KOPT-K1 (cell line): ENCODE results near the gene SLC25A41.
"Not testable (repeated sequence)": the region's sequence is repeated elsewhere in the genome, so short reads cannot be mapped to it uniquely, and the experiment has no call there.

Experiments
- H3K27ac ChIP-seq: fragments of 200-600 bp; sonication (generic); 2 replicates; pipeline ENCODE4 v1.5.1; 2016; ENCODE audit warnings: antibody characterized with exemption, mild to moderate bottlenecking, low read depth, low read length; ENCODE audit not compliant: poor library complexity, severe bottlenecking
- H3K36me3 ChIP-seq: fragments of 200-600 bp; sonication (generic); 2 replicates; pipeline ENCODE4 v1.5.1; 2017; ENCODE audit warnings: antibody characterized with exemption, mild to moderate bottlenecking, low read length, moderate library complexity; ENCODE audit not compliant: insufficient read depth
- H3K9me3 ChIP-seq: fragments of 200-600 bp; sonication (generic); 2 replicates; pipeline ENCODE4 v1.5.1; 2017; ENCODE audit warnings: antibody characterized with exemption, low read length, mild to moderate bottlenecking; ENCODE audit not compliant: insufficient read depth, poor library complexity, severe bottlenecking

SLC25A41 gene

GRCh38 chr19:6451583-6452222 is 18.1 kb upstream of the SLC25A41 start:
- peaks cover 15% of the 10 kb centered on the region for H3K9me3 ChIP-seq
- peaks cover 37% of the 10 kb centered on the region for H3K36me3 ChIP-seq
- H3K27ac ChIP-seq, result no peak overlapping the region

GRCh38 chr19:6450166-6450565 is 16.6 kb upstream of the SLC25A41 start:
- Histone ChIP-seq H3K36me3 (peaks cover 25% of the 10 kb centered on the region), H3K27ac (no peak overlapping the region), H3K9me3 (peaks cover 15% of the 10 kb centered on the region)

GRCh38 chr19:6448045-6448444 is 14.5 kb upstream of the SLC25A41 start:
- no peak overlapping the region for H3K27ac ChIP-seq
- peaks cover 6% of the 10 kb centered on the region; the same call in 1 of the 2 replicates for H3K36me3 ChIP-seq
- H3K9me3 ChIP-seq, result no peaks in the 10 kb centered on the region

GRCh38 chr19:6446452-6446851 is 12.9 kb upstream of the SLC25A41 start:
- Histone ChIP-seq H3K9me3 (no peaks in the 10 kb centered on the region), H3K36me3 (no peaks in the 10 kb centered on the region; the same call in 1 of the 2 replicates), H3K27ac (no peak overlapping the region)

DNA sequence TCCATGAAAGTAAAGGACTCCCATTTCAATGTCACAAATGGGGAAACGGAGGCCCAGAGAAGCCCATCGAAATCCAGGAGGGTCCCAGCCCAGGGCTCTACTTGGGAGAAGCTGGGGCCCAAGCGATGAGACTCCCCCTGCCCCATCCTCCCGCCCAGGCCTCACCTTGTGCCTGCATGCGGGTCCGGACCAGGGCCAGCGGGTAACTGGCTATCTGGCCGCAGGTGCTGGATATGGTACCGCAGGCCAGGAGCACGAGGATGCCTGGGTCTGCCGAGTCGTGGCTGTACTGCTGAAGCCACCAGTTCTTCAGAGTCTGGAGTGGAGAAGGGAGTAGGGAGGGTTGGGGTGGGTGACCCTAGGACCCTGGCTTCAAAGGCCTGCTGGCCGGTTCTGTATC is 10.4 kb upstream of the SLC25A41 start:
- H3K36me3 ChIP-seq, result no peaks in the 10 kb centered on the region; the same call in 1 of the 2 replicates
- no peaks in the 10 kb centered on the region for H3K9me3 ChIP-seq
- H3K27ac ChIP-seq, result no peak overlapping the region

DNA sequence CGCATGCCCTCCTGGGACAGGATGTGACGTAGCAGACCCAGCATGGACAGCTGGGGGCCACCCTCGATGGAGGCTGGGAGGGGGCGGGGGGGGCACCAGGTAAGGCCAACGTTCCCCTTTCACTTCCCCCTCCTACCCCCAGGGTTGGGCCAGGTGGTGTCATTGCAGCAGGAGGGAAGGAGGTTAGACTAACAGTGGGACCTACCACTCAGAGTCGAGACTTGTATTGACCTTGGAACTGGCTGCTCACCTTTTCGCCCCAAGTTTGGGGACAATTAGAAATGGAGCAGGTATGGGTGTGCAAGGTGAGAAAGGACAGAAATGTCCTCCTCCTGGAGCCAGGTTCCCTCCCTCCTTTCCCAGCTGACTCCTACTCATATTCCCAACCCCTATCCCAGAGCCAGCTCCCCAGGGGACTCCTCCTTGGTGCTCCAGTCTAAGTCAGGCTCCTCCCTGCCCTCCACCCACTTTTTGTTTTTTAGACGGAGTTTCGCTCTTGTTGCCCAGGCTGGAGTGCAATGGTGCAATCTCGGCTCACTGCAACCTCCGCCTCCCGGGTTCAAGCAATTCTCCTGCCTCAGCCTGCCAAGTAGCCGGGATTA is 8.6 kb upstream of the SLC25A41 start:
- Histone ChIP-seq H3K9me3 (no peaks in the 10 kb centered on the region), H3K27ac (no peak overlapping the region), H3K36me3 (no peaks in the 10 kb centered on the region; the same call in 1 of the 2 replicates)

DNA sequence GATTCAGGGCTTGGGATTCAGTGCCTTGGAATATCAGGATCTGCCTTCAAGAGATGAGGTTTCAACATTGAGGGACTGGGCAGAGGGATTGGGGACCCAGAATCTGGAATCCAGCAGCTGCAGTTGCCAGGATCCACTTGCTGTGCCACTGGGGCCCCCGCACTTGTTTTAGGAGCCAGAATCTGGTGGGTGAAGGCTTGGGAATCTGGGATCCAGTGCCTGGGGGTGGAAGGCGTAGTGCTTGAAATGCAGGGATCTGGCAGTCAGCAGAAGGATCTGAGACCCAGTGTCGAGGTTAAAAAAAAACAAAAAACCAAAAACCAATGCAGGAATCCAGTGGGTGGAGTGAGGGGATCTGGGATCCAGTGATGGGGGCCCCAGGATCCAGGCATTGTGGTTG is 7.3 kb upstream of the SLC25A41 start:
- Histone ChIP-seq H3K27ac (no peak overlapping the region), H3K36me3 (no peaks in the 10 kb centered on the region; the same call in 1 of the 2 replicates), H3K9me3 (no peaks in the 10 kb centered on the region)

GRCh38 chr19:6439743-6440142 is 6.2 kb upstream of the SLC25A41 start:
- Histone ChIP-seq H3K27ac (no peak overlapping the region), H3K36me3 (no peaks in the 10 kb centered on the region), H3K9me3 (no peaks in the 10 kb centered on the region)

- H3K36me3 ChIP-seq, result no peaks in the 10 kb centered on the region
- H3K9me3 ChIP-seq, result no peaks in the 10 kb centered on the region
- no peak overlapping the region for H3K27ac ChIP-seq
Observed at GRCh38 chr19:6433165-6433564, 398 bp downstream of the SLC25A41 start.

- no peaks in the 10 kb centered on the region for H3K36me3 ChIP-seq
- no peaks in the 10 kb centered on the region for H3K9me3 ChIP-seq
- no peak overlapping the region for H3K27ac ChIP-seq
Observed at GRCh38 chr19:6431891-6432290, 1.7 kb downstream of the SLC25A41 start.

- Histone ChIP-seq H3K36me3 (no peaks in the 10 kb centered on the region), H3K9me3 (no peaks in the 10 kb centered on the region), H3K27ac (no peak overlapping the region)
Observed at GRCh38 chr19:6429419-6430221, 3.9 kb downstream of the SLC25A41 start.

- H3K9me3 ChIP-seq, H3K27ac ChIP-seq, H3K36me3 ChIP-seq: not testable (repeated sequence)
Observed at GRCh38 chr19:6428692-6429418, 4.7 kb downstream of the SLC25A41 start.

GRCh38 chr19:6427131-6427530 is 6.4 kb downstream of the SLC25A41 start:
- Histone ChIP-seq H3K27ac (no peak overlapping the region), H3K9me3 (no peaks in the 10 kb centered on the region), H3K36me3 (peaks cover 11% of the 10 kb centered on the region)

DNA sequence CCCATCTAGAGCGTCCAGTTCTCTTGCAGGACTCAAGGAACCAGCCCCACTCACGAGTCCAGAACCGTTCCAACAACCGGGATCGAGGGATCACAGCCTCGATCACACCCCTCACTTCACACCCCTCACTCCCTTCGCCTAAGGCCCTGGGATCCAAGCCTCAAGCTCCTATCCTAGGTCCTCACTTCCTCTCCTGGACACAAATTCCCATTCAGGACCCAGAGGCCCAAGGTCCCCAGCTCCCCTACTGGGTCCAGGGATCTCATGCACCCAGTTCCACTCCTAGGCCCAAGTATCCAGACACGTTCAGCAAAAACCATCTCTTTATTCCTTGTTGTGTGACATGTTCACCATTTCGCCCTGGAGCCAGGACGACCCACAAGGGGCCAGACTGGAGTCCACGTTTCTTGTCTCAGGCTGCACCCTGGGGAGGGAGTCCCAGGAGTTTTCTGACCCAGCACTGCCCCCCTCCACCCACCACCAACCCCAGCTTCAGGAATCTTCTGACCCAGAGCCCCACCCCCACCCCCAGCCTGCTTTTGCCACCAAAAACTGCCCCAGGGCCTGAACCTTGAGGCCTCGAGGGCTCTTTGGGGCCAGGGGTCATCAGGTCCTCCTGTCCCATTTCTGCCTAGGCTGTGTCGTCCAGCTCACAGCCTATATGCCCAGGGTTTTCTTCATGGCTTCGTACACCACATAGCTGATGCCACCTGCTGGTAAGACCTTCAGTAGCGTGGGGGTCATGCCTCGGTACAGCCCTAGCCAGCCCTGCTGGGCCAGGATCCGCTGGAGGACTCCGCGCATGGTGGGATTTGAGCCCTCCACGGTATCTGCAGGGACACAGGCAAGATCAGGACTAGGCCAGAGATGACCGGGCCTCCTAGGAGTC is 7.6 kb downstream of the SLC25A41 start:
- peak overlapping the region; percentile 50 for H3K27ac ChIP-seq
- H3K36me3 ChIP-seq, result peaks cover 23% of the 10 kb centered on the region
- H3K9me3 ChIP-seq, result no peaks in the 10 kb centered on the region
